Fibroblast of villous mesenchyme (primary cell): ENCODE measurements around the gene POLH. TPM values are rescaled to one million over a fixed set of nuclear protein-coding genes. Genes with fewer than 3 reads are reported as not detected.

Source experiments
- DNase-seq: peaks from one replicate; pipeline ENCODE4 v3.0.0-alpha.2; 2010; ENCODE audit warnings: low read depth
- H3K4me3 ChIP-seq: 2 replicates; pipeline ENCODE4 v1.5.1; 2011; ENCODE audit warnings: low read depth, mild to moderate bottlenecking, low read length
- total RNA-seq: library from RNA; depleted of rRNA; stranded (reverse); fragments of >200 nt; gene quantifications from 2 replicates; pipeline ENCODE4 v1.2.3, GENCODE V29; 2012
- TF ChIP-seq, protein P1 (sequence below): IDR thresholded peaks from 2 replicates; pipeline ENCODE4 v1.5.1; 2012; ENCODE audit warnings: low read depth, mild to moderate bottlenecking, low read length; ENCODE audit not compliant: insufficient read depth

Gene POLH
- total RNA-seq, 1 donor: 40.6 TPM

DNA sequence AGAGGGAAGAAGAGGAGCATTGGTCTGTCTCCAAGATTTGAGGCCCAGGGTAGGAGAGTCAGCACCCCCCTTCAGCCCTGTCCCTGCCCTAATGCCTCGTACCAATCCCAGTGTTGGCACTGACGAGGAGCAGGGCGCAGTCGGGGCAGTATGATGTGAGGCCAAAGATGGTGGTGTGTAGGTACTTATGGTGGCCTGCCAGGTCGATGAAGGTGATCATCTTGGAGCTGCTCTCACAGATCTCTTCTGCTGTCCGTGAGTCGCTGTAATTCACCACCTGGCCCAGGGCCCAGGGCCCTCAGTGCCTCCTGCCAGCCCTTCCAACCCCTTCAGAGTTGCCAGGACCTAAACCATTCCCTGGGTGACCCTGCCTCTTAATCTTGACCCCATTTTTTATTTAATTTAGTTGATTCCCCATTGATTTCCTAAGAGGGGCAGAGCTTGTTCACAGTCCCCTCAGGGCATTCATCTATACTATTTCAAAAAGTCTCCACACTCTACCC lies 48.9 kb downstream of the POLH start:
- TF ChIP-seq, protein P1, sequence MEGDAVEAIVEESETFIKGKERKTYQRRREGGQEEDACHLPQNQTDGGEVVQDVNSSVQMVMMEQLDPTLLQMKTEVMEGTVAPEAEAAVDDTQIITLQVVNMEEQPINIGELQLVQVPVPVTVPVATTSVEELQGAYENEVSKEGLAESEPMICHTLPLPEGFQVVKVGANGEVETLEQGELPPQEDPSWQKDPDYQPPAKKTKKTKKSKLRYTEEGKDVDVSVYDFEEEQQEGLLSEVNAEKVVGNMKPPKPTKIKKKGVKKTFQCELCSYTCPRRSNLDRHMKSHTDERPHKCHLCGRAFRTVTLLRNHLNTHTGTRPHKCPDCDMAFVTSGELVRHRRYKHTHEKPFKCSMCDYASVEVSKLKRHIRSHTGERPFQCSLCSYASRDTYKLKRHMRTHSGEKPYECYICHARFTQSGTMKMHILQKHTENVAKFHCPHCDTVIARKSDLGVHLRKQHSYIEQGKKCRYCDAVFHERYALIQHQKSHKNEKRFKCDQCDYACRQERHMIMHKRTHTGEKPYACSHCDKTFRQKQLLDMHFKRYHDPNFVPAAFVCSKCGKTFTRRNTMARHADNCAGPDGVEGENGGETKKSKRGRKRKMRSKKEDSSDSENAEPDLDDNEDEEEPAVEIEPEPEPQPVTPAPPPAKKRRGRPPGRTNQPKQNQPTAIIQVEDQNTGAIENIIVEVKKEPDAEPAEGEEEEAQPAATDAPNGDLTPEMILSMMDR: no peak
- no peak for DNase-seq
- no peak overlapping the region for H3K4me3 ChIP-seq

DNA sequence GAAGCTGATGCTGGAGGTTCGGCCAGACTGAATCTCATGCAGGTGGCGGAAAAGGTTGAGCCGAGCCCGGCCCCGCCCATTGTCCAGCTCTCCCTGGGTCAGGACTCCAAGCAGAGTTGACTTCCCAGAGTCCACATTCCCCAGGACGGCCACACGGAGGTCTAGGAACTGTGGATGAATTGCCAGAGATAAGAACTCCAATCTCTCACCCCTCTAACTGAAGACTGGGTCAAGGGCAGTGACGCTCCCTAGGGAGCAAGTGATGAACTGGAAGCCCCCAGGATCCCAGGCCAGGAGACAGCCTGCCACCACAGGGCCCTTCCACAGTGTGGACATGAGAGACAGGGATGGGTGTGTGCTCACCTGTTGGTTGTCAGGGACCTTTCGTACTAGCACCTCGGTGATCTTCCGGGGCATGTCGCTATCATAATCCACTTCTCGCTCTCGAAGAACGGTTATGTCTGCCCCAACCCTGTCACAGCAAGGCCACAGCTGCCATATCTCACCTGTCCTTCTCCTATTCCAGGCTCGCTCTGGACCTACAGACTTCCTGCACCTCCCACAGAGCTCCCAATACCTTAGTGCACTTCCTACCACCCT lies 49.5 kb downstream of the POLH start:
- DNase-seq: no peak
- no peak overlapping the region for H3K4me3 ChIP-seq
- TF ChIP-seq, protein P1: no peak

- peak; percentile 97 for DNase-seq
- TF ChIP-seq, protein P1: no peak
- H3K4me3 ChIP-seq: peak overlapping the region; percentile 95
Measured at GRCh38 chr6:43627008-43627825, 51.2 kb downstream of the POLH start.

DNA sequence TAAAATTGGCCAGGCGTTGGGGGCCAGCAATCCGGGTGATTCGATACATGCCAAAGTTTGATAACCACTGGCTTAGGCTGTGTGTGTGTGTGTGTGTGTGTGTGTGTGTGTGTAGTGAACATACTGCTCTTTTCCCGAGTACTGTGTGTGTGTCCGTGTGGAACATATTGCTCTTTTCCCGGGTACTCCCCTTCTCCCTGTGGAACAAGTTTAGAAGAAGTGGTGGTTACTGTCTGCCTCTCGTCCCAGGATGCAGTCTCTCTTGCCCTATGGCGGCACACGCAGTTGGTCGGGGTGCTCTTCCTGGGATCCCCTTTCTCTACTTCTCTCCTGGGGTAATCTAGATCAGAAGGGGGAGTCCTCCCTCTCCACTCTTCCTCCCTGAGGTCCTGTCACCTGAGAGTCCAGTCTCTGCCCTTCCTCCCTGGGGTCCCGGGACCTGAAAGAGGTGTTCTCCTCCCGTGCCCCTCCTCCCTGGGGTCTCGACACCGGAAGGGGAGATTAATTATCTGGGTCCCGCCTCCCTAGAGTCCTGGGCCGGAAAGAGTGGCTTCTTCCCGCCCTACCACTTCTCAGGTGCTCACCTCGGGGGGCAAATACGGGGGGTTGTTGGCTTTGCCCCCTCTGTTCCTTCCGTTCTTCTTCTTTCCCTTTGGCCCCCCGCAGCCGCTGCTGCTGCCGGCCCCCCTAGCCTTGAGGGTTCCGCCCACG lies 52.6 kb downstream of the POLH start:
- DNase-seq: peak; percentile 63
- TF ChIP-seq, protein P1: no peak
- peak overlapping the region; percentile 95 for H3K4me3 ChIP-seq

DNA sequence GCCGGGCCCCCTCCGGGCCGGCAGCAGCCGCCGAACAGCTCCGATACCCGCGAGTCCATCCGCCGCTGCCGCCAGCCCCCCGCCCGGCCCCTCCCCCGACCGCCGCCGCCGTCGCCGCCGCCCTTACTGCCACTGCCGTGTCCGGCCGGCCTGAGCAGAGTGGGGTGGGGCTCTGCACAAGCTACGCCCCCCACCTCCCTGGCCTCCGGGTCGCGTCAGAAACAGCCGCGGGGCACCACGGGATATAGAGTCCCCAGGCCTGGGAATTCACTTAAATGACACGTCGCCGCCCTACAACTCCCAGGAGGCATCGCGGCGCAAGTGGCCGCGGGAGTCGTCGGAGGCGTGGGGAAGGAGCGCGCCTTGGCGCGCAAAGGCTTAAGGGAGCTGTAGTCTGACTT lies 53.1 kb downstream of the POLH start, which contains the start of gene GTPBP2:
Gene GTPBP2, minus strand, starts transcription at position 161 of the 401 bp plus-strand sequence. Its CDS starts 102 bp downstream, at position 59.
- TF ChIP-seq, protein P1: no peak
- DNase-seq: peak; percentile 99
- H3K4me3 ChIP-seq: peak within 1 kb of the TSS; percentile 95

GRCh38 chr6:43629505-43630300 lies 53.7 kb downstream of the POLH start:
- DNase-seq: peak; percentile 99
- H3K4me3 ChIP-seq: peak overlapping the region; percentile 95
- TF ChIP-seq, protein P1: no peak
